Upper lobe of left lung (tissue), 6 donors: ENCODE results near the gene TMEM95. TPM values are rescaled to one million over a fixed set of nuclear protein-coding genes. Genes with fewer than 3 reads are reported as not detected.

Experiments
- ATAC-seq, 2 donors: fragments of 200-7000 bp; cut with Tn5 transposase; one replicate each; pipeline ENCODE4 v1.9.1; 2022; ENCODE audit warnings: mild to moderate bottlenecking in 2 of 2, moderate library complexity in 2 of 2; ENCODE audit not compliant: low FRiP score in 2 of 2
- DNase-seq, 2 donors: peaks; one replicate each; pipeline ENCODE4 v3.0.0-alpha.2; 2019 to 2020
- H3K27ac ChIP-seq, 4 donors: fragments of 200-600 bp; sonication (generic); one replicate each; pipeline ENCODE4 v1.5.1; 2016 to 2019
- H3K27me3 ChIP-seq, 4 donors: fragments of 200-600 bp; sonication (generic); one replicate each; pipeline ENCODE4 v1.5.1; 2017 to 2019
- H3K36me3 ChIP-seq, 4 donors: fragments of 200-600 bp; sonication (generic); one replicate each; pipeline ENCODE4 v1.5.1; 2016 to 2019
- H3K4me1 ChIP-seq, 4 donors: fragments of 200-600 bp; sonication (generic); one replicate each; pipeline ENCODE4 v1.5.1; 2018 to 2019
- H3K4me3 ChIP-seq, 4 donors: fragments of 200-600 bp; sonication (generic); one replicate each; pipeline ENCODE4 v1.5.1; 2017 to 2019; ENCODE audit warnings: mild to moderate bottlenecking in 2 of 4, moderate library complexity in 1 of 4
- H3K9me3 ChIP-seq, 4 donors: fragments of 200-600 bp; sonication (generic); one replicate each; pipeline ENCODE4 v1.5.1; 2018 to 2019
- EP300 ChIP-seq, 4 donors: sonication (generic); formaldehyde crosslinking; IDR thresholded peaks; one replicate each; pipeline ENCODE4 v1.5.1; 2017; ENCODE audit warnings: antibody characterized with exemption in 4 of 4, control low read depth in 2 of 4
- POLR2A ChIP-seq, 4 donors: fragments of 450-650 bp; IDR thresholded peaks; one replicate each; pipeline ENCODE4 v1.5.1; 2016 to 2017; ENCODE audit warnings: antibody characterized with exemption in 4 of 4, mild to moderate bottlenecking in 2 of 4
- POLR2AphosphoS5 ChIP-seq, 2 donors: sonication (generic); formaldehyde crosslinking; IDR thresholded peaks; one replicate each; pipeline ENCODE4 v1.5.1; 2017; ENCODE audit warnings: antibody characterized with exemption in 2 of 2
- WGBS, 2 donors: methylation state at CpG; one replicate each; pipeline ENCODE4 v1.1.5; 2017 to 2018; 5-methylcytosine and 5-hydroxymethylcytosine counted together
- total RNA-seq, 6 donors: library from RNA; depleted of rRNA in 4 of 6; stranded (reverse); fragments of >200 nt in 4 of 6; gene quantifications; one replicate each; pipeline versions ENCODE4 v1.1.0 to v1.2.1, GENCODE V29; 2016 to 2021
- TF ChIP-seq, protein P1 (sequence below), 6 experiments: fragments of 450-650 bp in 4 of 6; fragments of 200-600 bp in 2 of 6; sonication (generic) in 2 of 6; IDR thresholded peaks; one replicate each; pipeline ENCODE4 v1.5.1; 2016 to 2019; ENCODE audit warnings: antibody characterized with exemption in 6 of 6
- donor health status: DM: no; HTN: no; CAD: no; lungs with moderate emphysema.
- donor health status: DM: no; HTN: yes; CAD: no; lungs with severe emphysema.

TMEM95 gene
- total RNA-seq, 6 donors from 2014 or later = 1.0 TPM; not detected in 5

DNA sequence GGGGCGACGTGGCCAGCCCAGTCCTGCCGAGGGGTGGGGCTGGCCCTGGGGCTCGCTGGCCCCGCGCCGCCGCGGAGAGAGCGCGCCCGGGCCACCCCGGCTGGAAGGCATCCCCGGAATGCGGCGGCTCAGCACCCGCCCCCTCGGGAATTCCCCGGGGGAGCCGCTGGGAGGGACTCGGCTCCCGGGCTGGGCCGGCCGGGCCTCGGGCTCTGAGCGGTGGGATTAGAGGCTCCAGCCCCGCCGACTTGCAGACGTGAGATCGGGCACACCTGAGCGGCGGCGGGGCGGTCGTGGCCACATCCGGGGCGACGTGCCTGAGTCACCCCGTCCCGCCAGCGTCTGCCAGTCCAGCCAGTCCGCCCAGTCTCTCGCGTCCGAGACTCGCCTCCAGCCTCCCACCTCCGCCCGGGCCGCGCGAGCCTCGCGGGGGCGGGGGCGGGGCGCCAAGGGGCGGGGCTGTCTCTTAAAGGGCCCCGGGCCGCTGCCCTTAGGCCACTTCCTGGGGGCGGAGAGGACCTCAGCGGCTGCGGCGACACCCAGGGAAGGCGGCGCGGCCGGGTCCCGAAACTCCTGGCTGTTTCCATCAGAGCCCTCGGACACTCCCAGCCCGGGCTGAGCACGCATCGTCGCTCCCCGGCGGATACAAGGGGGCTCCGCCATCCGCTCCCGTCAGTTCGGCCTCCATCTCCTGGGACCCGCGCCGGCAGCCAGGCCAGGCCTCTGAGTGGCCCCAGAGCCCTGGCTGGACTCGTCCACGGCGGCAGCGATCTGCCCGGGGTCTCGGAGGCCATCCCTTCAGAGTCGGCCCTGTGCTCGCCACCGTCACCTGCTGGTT, 3.1 kb upstream of the TMEM95 start, which contains the start of gene KCTD11:
TSS of gene KCTD11 (plus strand) at position 498 of the 838 bp plus-strand sequence.
- TF ChIP-seq POLR2A (IDR thresholded peaks at IDR 0.05) (peak in 2 of 4 donors; percentile 13 to 81), POLR2AphosphoS5 (IDR thresholded peaks at IDR 0.05) (peak; percentile 61 to 87), EP300 (IDR thresholded peaks at IDR 0.05) (peak in 1 of 4 donors; percentile 14)
- TF ChIP-seq, protein P1, sequence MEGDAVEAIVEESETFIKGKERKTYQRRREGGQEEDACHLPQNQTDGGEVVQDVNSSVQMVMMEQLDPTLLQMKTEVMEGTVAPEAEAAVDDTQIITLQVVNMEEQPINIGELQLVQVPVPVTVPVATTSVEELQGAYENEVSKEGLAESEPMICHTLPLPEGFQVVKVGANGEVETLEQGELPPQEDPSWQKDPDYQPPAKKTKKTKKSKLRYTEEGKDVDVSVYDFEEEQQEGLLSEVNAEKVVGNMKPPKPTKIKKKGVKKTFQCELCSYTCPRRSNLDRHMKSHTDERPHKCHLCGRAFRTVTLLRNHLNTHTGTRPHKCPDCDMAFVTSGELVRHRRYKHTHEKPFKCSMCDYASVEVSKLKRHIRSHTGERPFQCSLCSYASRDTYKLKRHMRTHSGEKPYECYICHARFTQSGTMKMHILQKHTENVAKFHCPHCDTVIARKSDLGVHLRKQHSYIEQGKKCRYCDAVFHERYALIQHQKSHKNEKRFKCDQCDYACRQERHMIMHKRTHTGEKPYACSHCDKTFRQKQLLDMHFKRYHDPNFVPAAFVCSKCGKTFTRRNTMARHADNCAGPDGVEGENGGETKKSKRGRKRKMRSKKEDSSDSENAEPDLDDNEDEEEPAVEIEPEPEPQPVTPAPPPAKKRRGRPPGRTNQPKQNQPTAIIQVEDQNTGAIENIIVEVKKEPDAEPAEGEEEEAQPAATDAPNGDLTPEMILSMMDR (IDR thresholded peaks at IDR 0.05) = peak in 3 of 6 experiments; percentile 33 to 69 (median 62)
- Histone ChIP-seq H3K27ac (peak within 1 kb of the TSS; percentile 95 to 99 (median 96)), H3K4me1 (peaks cover 36 to 60% (median 46%) of the 10 kb centered on the region in 4 donors), H3K27me3 (no peaks in the 10 kb centered on the region), H3K9me3 (no peaks in the 10 kb centered on the region), H3K36me3 (peaks cover 0 to 3% (median 0%) of the 10 kb centered on the region in 4 donors), H3K4me3 (peak within 1 kb of the TSS; percentile 65 to 88 (median 68))
- peak; percentile 93 to 99 for DNase-seq
- WGBS, 2 donors = 0% methylated on average over 3 to 5 of the region's 91 CpGs
- ATAC-seq = peak; percentile 82 to 90

DNA sequence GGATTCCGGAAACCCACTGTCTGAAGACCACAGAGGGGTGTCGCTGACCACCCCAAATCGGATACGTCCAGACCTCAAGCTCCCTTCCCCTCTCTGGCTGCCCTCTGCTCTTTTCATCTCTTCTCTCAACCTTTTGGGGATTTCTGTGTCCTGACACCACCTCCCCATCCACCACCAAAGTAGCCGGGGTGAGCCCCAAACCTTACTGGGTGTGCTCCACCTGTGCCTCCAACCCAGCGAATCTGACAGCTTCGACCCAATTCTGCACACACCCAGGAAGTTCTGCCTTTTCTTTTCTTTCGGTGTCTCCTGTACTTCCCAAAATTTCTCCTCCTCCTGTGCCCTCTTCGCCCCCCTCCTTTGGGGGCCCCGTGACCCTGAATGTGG, 2.5 kb upstream of the TMEM95 start:
- no peak for ATAC-seq
- Histone ChIP-seq H3K4me1 (peaks cover 36 to 60% (median 46%) of the 10 kb centered on the region in 4 donors), H3K27me3 (no peaks in the 10 kb centered on the region), H3K27ac (peak overlapping the region; percentile 95 to 99 (median 96)), H3K36me3 (no peaks in the 10 kb centered on the region), H3K9me3 (no peaks in the 10 kb centered on the region), H3K4me3 (peak overlapping the region; percentile 65 to 88 (median 68))
- no peak for DNase-seq
- 20% methylated on average over 10 of the region's 10 CpGs for WGBS, 2 donors
- TF ChIP-seq POLR2AphosphoS5 (IDR thresholded peaks at IDR 0.05) = no peak
- TF ChIP-seq, protein P1 (IDR thresholded peaks at IDR 0.05) = peak in 3 of 6 experiments; percentile 32 to 49 (median 32)

DNA sequence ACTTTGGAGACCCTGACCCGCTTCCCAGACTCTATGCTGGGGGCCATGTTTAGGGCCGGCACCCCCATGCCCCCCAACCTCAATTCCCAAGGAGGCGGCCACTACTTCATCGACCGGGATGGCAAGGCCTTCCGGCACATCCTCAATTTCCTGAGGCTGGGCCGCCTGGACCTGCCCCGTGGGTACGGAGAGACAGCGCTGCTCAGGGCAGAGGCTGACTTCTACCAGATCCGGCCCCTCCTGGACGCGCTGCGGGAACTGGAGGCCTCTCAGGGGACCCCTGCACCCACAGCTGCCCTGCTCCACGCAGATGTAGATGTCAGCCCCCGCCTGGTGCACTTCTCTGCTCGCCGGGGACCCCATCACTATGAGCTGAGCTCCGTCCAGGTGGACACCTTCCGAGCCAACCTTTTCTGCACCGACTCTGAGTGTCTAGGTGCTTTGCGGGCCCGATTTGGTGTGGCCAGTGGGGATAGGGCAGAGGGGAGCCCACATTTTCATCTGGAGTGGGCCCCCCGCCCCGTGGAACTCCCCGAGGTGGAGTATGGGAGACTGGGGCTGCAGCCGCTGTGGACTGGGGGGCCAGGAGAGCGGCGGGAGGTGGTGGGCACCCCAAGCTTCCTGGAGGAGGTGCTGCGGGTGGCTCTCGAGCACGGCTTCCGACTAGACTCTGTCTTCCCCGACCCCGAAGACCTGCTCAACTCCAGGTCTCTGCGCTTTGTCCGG, 1.9 kb upstream of the TMEM95 start:
- Histone ChIP-seq H3K27me3 (no peaks in the 10 kb centered on the region), H3K9me3 (no peaks in the 10 kb centered on the region)
- peak in 1 of 2 donors; percentile 76 for DNase-seq

DNA sequence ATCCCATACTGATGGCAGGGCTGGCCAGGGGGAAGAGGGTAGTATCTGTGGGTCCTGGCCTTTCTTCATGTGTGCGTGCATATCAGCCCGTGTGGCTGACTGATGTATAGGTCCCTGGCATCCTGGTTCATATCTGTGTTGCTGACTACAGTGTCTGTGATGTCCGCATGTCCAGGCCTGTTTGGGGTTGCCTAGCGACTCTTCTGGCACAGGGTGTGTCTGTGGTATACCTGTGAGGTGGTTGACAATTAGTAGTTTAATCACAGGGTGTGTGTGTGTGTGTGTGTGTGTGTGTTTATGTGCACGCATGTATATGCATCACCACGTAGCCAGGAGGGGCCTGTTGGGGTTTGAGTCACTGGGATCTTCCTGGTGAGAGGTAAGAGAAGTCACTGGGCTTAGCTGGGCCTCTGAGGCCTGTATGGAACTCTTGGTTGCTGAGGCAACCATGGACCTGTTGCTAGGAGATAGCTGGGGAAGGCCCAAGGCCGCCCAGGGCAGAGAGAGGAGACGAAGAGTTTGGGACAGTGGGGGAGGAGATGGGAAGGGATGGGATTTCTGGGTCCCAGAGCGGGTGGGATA, 603 bp upstream of the TMEM95 start:
- H3K9me3 ChIP-seq = no peaks in the 10 kb centered on the region
- TF ChIP-seq, protein P1 (IDR thresholded peaks at IDR 0.05) = no peak
- no peak for TF ChIP-seq POLR2A (IDR thresholded peaks at IDR 0.05)
- no peak for DNase-seq
- WGBS, 2 donors = 76 to 78% methylated on average over 7 to 9 of the region's 9 CpGs
- no peak for ATAC-seq
- no peaks in the 10 kb centered on the region for H3K27me3 ChIP-seq
- peaks cover 36 to 57% (median 42%) of the 10 kb centered on the region in 4 donors for H3K4me1 ChIP-seq
- peak overlapping the region in 2 of 4 donors; percentile 44 to 95 for H3K27ac ChIP-seq
- no peak overlapping the region for H3K4me3 ChIP-seq
- H3K36me3 ChIP-seq = no peaks in the 10 kb centered on the region

More for the DNA sequence above, 1.9 kb upstream of the TMEM95 start:
- H3K36me3 ChIP-seq = no peaks in the 10 kb centered on the region
- TF ChIP-seq, protein P1 (IDR thresholded peaks at IDR 0.05) = no peak
- TF ChIP-seq POLR2AphosphoS5 (IDR thresholded peaks at IDR 0.05) = no peak
- TF ChIP-seq EP300 (IDR thresholded peaks at IDR 0.05) = no peak
- peak overlapping the region in 3 of 4 donors; percentile 95 to 99 (median 95) for H3K27ac ChIP-seq
- no peak for ATAC-seq
- WGBS, 2 donors = 92 to 96% methylated on average over 14 to 37 of the region's 37 CpGs
- H3K4me1 ChIP-seq = peaks cover 36 to 60% (median 46%) of the 10 kb centered on the region in 4 donors
- H3K4me3 ChIP-seq = peak overlapping the region in 3 of 4 donors; percentile 65 to 88 (median 69)
